GM10266 (cell line): ENCODE data around the gene RNF215.

Experiments used
- DNase-seq: peaks from one replicate; pipeline ENCODE4 v3.0.0; 2012; ENCODE audit errors: extremely low spot score
- CTCF ChIP-seq: IDR thresholded peaks from 2 replicates; pipeline ENCODE4 v1.5.1; 2012; ENCODE audit warnings: mild to moderate bottlenecking, low read depth; ENCODE audit not compliant: control insufficient read depth, insufficient read depth; ENCODE audit errors: missing control alignments

The RNF215 gene

GRCh38 chr22:30358541-30358940 lies 28.7 kb downstream of the RNF215 start:
- no peak for TF ChIP-seq CTCF
- no peak for DNase-seq

- DNase-seq, result no peak
- no peak for TF ChIP-seq CTCF
These were observed 29.5 kb downstream of the RNF215 start for GRCh38 chr22:30357650-30358215.

- DNase-seq, result no peak
- TF ChIP-seq CTCF, result no peak
These were observed 30.0 kb downstream of the RNF215 start for GRCh38 chr22:30357236-30357570.

GRCh38 chr22:30356449-30357235 lies 30.6 kb downstream of the RNF215 start, which contains the start of the genes CCDC157 and SF3A1:
CCDC157 (plus strand) TSS chr22:30357007; CDS start chr22:30366001, 8,994 bp downstream.
SF3A1 (minus strand) TSS chr22:30356894; CDS start chr22:30356792, 102 bp downstream.
- DNase-seq, result peak; percentile 95
- no peak for TF ChIP-seq CTCF

GRCh38 chr22:30354644-30355043 lies 32.6 kb downstream of the RNF215 start:
- TF ChIP-seq CTCF, result no peak
- no peak for DNase-seq

GRCh38 chr22:30351226-30351625 lies 36.0 kb downstream of the RNF215 start:
- no peak for TF ChIP-seq CTCF
- no peak for DNase-seq

- no peak for DNase-seq
- TF ChIP-seq CTCF, result no peak
These were observed 38.4 kb downstream of the RNF215 start for GRCh38 chr22:30348809-30349208.
